GM12873 (cell line): ENCODE data around the gene SLC18A3.

ENCODE experiments used
- TF ChIP-seq, protein P1 (sequence below): IDR thresholded peaks from 2 replicates; pipeline ENCODE4 v1.5.1; 2012; ENCODE audit warnings: low read depth, mild to moderate bottlenecking, moderate library complexity, low read length, control low read depth; ENCODE audit not compliant: insufficient read depth; ENCODE audit errors: missing control alignments

SLC18A3 gene

GRCh38 chr10:49571388-49571787 is 38.7 kb upstream of the SLC18A3 start:
- TF ChIP-seq, protein P1, sequence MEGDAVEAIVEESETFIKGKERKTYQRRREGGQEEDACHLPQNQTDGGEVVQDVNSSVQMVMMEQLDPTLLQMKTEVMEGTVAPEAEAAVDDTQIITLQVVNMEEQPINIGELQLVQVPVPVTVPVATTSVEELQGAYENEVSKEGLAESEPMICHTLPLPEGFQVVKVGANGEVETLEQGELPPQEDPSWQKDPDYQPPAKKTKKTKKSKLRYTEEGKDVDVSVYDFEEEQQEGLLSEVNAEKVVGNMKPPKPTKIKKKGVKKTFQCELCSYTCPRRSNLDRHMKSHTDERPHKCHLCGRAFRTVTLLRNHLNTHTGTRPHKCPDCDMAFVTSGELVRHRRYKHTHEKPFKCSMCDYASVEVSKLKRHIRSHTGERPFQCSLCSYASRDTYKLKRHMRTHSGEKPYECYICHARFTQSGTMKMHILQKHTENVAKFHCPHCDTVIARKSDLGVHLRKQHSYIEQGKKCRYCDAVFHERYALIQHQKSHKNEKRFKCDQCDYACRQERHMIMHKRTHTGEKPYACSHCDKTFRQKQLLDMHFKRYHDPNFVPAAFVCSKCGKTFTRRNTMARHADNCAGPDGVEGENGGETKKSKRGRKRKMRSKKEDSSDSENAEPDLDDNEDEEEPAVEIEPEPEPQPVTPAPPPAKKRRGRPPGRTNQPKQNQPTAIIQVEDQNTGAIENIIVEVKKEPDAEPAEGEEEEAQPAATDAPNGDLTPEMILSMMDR = no peak

GRCh38 chr10:49572594-49573114 is 37.5 kb upstream of the SLC18A3 start:
- TF ChIP-seq, protein P1 = no peak

DNA sequence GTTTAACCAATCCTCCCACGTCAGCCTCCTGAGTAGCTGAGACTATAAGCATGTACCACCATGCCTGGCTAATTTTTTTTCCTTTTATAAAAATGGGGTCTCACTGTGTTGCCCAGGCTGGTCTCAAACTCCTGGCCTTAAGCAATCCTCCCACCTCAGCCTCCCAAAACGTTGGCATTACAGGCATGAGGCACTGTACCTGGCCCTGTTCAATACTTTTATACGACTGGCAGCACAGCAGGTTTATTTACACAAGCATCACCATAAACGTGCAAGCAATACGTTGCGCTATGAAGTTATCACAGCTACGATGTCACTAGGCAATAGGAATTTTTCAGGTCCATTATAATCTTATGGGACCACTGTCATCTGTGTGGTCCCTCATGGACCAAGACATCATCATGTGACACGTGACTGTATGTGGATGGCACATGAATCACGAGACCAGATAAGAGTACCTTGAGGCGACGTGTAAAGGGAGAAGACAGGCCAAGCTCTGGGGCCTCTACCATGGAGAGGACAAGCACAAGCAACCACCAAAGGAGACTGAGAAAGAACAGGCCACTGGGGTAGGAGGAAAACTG is 34.5 kb upstream of the SLC18A3 start:
- TF ChIP-seq, protein P1 = no peak

DNA sequence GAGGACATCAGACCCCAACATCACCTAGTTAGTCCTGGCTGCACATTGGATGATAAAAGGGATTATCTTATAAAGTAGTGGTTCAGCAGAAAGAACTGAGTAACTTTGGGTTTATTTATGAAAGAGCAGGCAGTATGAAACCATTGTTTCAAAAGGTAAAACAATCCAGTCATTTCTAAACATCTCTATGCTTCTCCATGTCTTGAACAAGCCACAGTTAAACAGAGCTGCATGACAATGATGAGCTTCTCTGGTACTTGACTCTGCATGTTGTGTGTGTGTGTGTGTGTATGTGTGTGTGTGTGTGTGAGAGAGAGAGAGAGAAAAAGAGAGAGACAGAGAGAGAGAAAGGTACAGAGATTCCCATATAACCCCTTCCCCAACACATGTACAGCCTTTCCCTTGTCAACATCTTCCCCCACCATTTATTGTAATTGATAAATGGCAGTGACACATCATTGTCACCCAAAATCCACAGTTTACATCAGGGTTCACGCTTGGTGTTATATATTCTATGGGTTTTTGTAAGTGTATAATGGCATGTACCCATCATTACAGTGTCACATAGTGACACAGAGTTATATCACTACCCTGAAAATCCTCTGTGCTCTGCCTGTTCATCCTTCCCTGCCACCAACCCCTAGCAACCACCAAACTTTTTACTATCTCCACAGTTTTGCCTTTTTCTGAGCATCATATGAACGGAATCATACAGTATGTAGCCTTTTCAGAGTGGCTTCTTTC is 32.8 kb upstream of the SLC18A3 start:
- TF ChIP-seq, protein P1 = no peak

DNA sequence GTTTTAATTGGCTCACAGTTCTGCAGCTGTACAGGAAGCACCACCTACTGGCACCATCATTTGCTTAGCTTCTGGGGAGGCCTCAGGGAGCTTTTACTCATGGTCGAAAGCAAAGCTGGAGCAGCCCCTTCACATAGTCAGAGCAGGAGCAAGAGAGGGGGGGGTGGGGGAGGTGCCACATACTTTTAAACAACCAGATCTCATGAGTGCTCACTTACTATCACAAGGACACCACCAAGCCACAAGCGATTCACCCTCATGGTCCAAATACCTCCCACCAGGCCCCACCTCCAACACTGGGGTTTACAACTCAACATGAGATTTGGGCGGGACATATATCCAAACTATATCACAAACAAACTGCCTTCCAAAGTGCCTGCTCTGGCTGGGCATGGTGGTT is 31.7 kb upstream of the SLC18A3 start:
- TF ChIP-seq, protein P1 = no peak

- TF ChIP-seq, protein P1 = no peak
Observed at GRCh38 chr10:49579621-49580020, 30.5 kb upstream of the SLC18A3 start.

- TF ChIP-seq, protein P1 = no peak
Observed at GRCh38 chr10:49585387-49585786, 24.7 kb upstream of the SLC18A3 start.
